ENCODE data around the gene SMR3A. TPM values are rescaled to one million over a fixed set of nuclear protein-coding genes. Genes with fewer than 3 reads are reported as not detected.

The SMR3A gene
- total RNA-seq, 4 donors from 2014 or later: not detected

DNA sequence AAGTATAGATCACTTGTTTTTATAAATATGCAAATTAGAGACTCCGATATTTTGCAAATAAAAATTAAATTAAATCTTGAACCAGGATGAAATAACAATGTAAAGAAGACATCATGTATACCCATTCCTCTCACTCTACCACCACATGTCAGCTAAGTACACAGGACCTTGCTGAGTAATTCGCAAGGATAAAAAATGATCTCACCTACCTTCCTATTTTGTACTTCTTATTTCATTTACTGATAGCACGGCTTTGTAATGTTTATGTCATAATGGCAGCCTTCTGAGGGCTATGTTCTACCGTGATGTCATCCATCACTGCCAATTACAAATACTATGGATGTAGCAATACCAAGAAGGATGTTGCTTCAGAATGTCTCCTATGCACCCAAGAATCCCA is 11.4 kb downstream of the SMR3A start:
- no peaks in the 10 kb centered on the region for H3K36me3 ChIP-seq
- no peaks in the 10 kb centered on the region for H3K4me1 ChIP-seq
- no peaks in the 10 kb centered on the region for H3K9me3 ChIP-seq
- no peaks in the 10 kb centered on the region for H3K27me3 ChIP-seq
- no peak overlapping the region for H3K27ac ChIP-seq
- no peak overlapping the region for H3K4me3 ChIP-seq
- DNase-seq: no peak
- no peak for TF ChIP-seq POLR2A (IDR thresholded peaks at IDR 0.05)
- TF ChIP-seq, protein P1, sequence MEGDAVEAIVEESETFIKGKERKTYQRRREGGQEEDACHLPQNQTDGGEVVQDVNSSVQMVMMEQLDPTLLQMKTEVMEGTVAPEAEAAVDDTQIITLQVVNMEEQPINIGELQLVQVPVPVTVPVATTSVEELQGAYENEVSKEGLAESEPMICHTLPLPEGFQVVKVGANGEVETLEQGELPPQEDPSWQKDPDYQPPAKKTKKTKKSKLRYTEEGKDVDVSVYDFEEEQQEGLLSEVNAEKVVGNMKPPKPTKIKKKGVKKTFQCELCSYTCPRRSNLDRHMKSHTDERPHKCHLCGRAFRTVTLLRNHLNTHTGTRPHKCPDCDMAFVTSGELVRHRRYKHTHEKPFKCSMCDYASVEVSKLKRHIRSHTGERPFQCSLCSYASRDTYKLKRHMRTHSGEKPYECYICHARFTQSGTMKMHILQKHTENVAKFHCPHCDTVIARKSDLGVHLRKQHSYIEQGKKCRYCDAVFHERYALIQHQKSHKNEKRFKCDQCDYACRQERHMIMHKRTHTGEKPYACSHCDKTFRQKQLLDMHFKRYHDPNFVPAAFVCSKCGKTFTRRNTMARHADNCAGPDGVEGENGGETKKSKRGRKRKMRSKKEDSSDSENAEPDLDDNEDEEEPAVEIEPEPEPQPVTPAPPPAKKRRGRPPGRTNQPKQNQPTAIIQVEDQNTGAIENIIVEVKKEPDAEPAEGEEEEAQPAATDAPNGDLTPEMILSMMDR (IDR thresholded peaks at IDR 0.05): no peak

- H3K9me3 ChIP-seq: no peaks in the 10 kb centered on the region
- H3K36me3 ChIP-seq: no peaks in the 10 kb centered on the region
- TF ChIP-seq POLR2A (IDR thresholded peaks at IDR 0.05): no peak
- TF ChIP-seq, protein P1 (IDR thresholded peaks at IDR 0.05): no peak
- no peak overlapping the region for H3K4me3 ChIP-seq
- no peaks in the 10 kb centered on the region for H3K4me1 ChIP-seq
- no peak for DNase-seq
- H3K27me3 ChIP-seq: no peaks in the 10 kb centered on the region
- H3K27ac ChIP-seq: no peak overlapping the region
These were observed 12.2 kb downstream of the SMR3A start for GRCh38 chr4:70372760-70373159.

- H3K27ac ChIP-seq: no peak overlapping the region
- no peaks in the 10 kb centered on the region for H3K4me1 ChIP-seq
- no peak overlapping the region for H3K4me3 ChIP-seq
- no peaks in the 10 kb centered on the region for H3K27me3 ChIP-seq
- H3K9me3 ChIP-seq: no peaks in the 10 kb centered on the region
- no peaks in the 10 kb centered on the region for H3K36me3 ChIP-seq
- DNase-seq: no peak
- TF ChIP-seq, protein P1 (IDR thresholded peaks at IDR 0.05): no peak
- TF ChIP-seq POLR2A (IDR thresholded peaks at IDR 0.05): no peak
These were observed 20.0 kb downstream of the SMR3A start for GRCh38 chr4:70380578-70380977.

DNA sequence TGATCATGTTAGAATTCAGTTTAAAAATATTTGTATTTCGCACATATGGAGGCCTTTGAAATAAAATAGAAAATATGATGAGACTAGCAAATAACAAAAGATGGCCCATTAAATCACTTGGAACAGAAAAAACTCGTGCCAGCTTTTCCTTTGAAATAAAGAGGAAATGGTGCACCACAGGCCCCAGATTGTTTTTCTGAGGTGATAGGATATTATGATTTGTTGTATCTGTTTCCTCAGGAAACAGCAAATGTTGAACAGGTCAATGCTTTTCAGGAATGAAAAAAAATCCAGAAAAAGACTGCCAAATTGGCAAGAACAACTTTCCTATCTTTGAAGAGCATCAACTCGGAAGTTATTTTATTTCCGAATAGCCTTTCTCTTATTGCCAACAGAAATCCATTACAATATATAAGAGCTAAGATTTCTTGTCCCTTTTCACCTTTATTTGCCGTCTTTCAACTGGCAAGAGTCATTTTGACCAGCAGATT is 22.2 kb downstream of the SMR3A start, which contains the start of gene SMR3B:
TSS of gene SMR3B (plus strand) at position 441 of the 491 bp plus-strand sequence. CDS start 1,380 bp downstream, outside the sequence.
- no peak for DNase-seq
- no peak within 1 kb of the TSS for H3K27ac ChIP-seq
- H3K4me1 ChIP-seq: no peaks in the 10 kb centered on the region
- H3K9me3 ChIP-seq: no peaks in the 10 kb centered on the region
- no peaks in the 10 kb centered on the region for H3K27me3 ChIP-seq
- TF ChIP-seq, protein P1 (IDR thresholded peaks at IDR 0.05): no peak
- TF ChIP-seq POLR2A (IDR thresholded peaks at IDR 0.05): no peak
- H3K4me3 ChIP-seq: no peak within 1 kb of the TSS
- H3K36me3 ChIP-seq: no peaks in the 10 kb centered on the region

DNA sequence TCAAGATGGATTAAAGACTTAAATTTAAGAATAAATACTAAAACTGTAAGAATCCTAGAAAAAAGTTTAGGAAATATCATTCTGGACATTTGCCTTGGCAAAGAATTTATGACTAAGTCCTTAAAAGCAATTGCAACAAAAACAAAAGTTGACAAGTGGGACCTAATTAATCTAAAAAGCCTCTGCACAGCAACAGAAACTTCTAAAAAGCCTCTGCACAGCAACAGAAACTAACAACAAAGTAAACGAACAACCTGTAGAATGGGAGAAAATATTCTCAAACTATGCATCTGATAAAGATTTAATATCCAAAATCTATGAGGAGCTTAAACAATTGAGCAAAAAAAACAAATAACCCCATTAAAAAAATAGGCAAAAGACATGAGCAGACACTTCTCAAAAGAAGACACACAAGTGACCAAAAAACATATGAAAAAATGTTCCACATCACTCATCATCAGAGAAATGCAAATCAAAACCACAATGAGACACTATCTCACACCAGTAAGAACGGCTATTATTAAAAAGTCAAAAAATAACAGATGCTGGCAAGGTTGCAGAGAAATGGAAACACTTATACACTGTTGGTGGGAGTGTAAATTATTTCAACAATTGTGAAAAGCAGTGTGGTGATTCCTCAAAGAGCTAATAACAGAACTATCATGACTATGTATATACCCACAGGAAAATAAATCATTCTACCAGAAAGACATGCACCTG is 31.7 kb downstream of the SMR3A start:
- Histone ChIP-seq H3K27me3 (no peaks in the 10 kb centered on the region), H3K4me1 (no peaks in the 10 kb centered on the region), H3K27ac (no peak overlapping the region), H3K4me3 (no peak overlapping the region), H3K36me3 (no peaks in the 10 kb centered on the region), H3K9me3 (no peaks in the 10 kb centered on the region)
- TF ChIP-seq, protein P1 (IDR thresholded peaks at IDR 0.05): no peak
- no peak for TF ChIP-seq POLR2A (IDR thresholded peaks at IDR 0.05)
- no peak for DNase-seq
